C4-2B (cell line): Measurements from ENCODE around the gene DGKE.

Source experiments
- CTCF ChIP-seq: fragments of 450-650 bp; conservative IDR thresholded peaks from 2 replicates; pipeline ENCODE4 v1.5.1; 2017; ENCODE audit warnings: mild to moderate bottlenecking
- ZFX ChIP-seq: fragments of 450-650 bp; IDR thresholded peaks from 2 replicates; pipeline ENCODE4 v1.6.1; 2017

- TF ChIP-seq CTCF (no peak), ZFX (no peak)
Measured at GRCh38 chr17:56831369-56832095, 2.4 kb upstream of the DGKE start.
